HUES48 (cell line): ENCODE measurements around the gene ABI3BP.

Experiments used
- H3K27ac ChIP-seq: one replicate; pipeline ENCODE4 v1.7.0; 2013; ENCODE audit warnings: low read depth, low read length, inconsistent platforms
- H3K27me3 ChIP-seq: 2 replicates; pipeline ENCODE4 v1.6.1; 2013; ENCODE audit warnings: mild to moderate bottlenecking, low read length; ENCODE audit not compliant: control insufficient read depth, insufficient read depth
- H3K36me3 ChIP-seq: 2 replicates; pipeline ENCODE4 v1.6.1; 2013; ENCODE audit warnings: low read length; ENCODE audit not compliant: control insufficient read depth, insufficient read depth
- H3K4me1 ChIP-seq: 2 replicates; pipeline ENCODE4 v1.6.1; 2013; ENCODE audit warnings: mild to moderate bottlenecking, low read length; ENCODE audit not compliant: control insufficient read depth, insufficient read depth
- H3K4me3 ChIP-seq: 2 replicates; pipeline ENCODE4 v1.5.1; 2013; ENCODE audit warnings: mild to moderate bottlenecking, low read depth, low read length
- H3K9ac ChIP-seq: 2 replicates; pipeline ENCODE4 v1.6.1; 2013; ENCODE audit warnings: mild to moderate bottlenecking, low read depth, low read length, moderate library complexity
- H3K9me3 ChIP-seq: 2 replicates; pipeline ENCODE4 v1.6.1; 2013; ENCODE audit warnings: low read length; ENCODE audit not compliant: control insufficient read depth, insufficient read depth

ABI3BP gene

GRCh38 chr3:100759159-100759558 is 234.1 kb downstream of the ABI3BP start:
- Histone ChIP-seq H3K9ac (no peak overlapping the region), H3K4me1 (peaks cover 37% of the 10 kb centered on the region), H3K9me3 (no peaks in the 10 kb centered on the region), H3K36me3 (no peaks in the 10 kb centered on the region), H3K4me3 (no peak overlapping the region), H3K27me3 (no peaks in the 10 kb centered on the region), H3K27ac (no peak overlapping the region)

GRCh38 chr3:100756441-100756840 is 236.8 kb downstream of the ABI3BP start:
- Histone ChIP-seq H3K36me3 (0 out of 2 replicates have a peak, but pooled peaks cover 1% of the 10 kb centered on the region), H3K9me3 (no peaks in the 10 kb centered on the region), H3K9ac (no peak overlapping the region), H3K4me3 (no peak overlapping the region), H3K27ac (no peak overlapping the region), H3K27me3 (no peaks in the 10 kb centered on the region), H3K4me1 (peaks cover 51% of the 10 kb centered on the region)

- Histone ChIP-seq H3K27ac (no peak overlapping the region), H3K4me1 (peaks cover 50% of the 10 kb centered on the region), H3K4me3 (no peak overlapping the region), H3K36me3 (peaks cover 18% of the 10 kb centered on the region), H3K27me3 (no peaks in the 10 kb centered on the region), H3K9ac (no peak overlapping the region), H3K9me3 (no peaks in the 10 kb centered on the region)
Measured at GRCh38 chr3:100754563-100755334, 238.5 kb downstream of the ABI3BP start.

- H3K27me3 ChIP-seq: no peaks in the 10 kb centered on the region
- H3K9me3 ChIP-seq: no peaks in the 10 kb centered on the region
- no peak overlapping the region for H3K9ac ChIP-seq
- 0 out of 2 replicates have a peak overlapping the region, but pooled peaks have one; percentile 4 for H3K4me3 ChIP-seq
- peaks cover 46% of the 10 kb centered on the region for H3K4me1 ChIP-seq
- peak overlapping the region; percentile 31 for H3K27ac ChIP-seq
- peaks cover 27% of the 10 kb centered on the region for H3K36me3 ChIP-seq
Measured at GRCh38 chr3:100753846-100754245, 239.4 kb downstream of the ABI3BP start.

- peaks cover 75% of the 10 kb centered on the region for H3K36me3 ChIP-seq
- no peak overlapping the region for H3K9ac ChIP-seq
- H3K27me3 ChIP-seq: no peaks in the 10 kb centered on the region
- no peaks in the 10 kb centered on the region for H3K9me3 ChIP-seq
- H3K4me3 ChIP-seq: no peak overlapping the region
- H3K4me1 ChIP-seq: peaks cover 17% of the 10 kb centered on the region
- no peak overlapping the region for H3K27ac ChIP-seq
Measured at GRCh38 chr3:100748967-100749366, 244.3 kb downstream of the ABI3BP start.

- Histone ChIP-seq H3K9me3 (no peaks in the 10 kb centered on the region), H3K27me3 (no peaks in the 10 kb centered on the region), H3K9ac (no peak overlapping the region), H3K4me1 (peaks cover 11% of the 10 kb centered on the region), H3K27ac (no peak overlapping the region), H3K36me3 (peaks cover 79% of the 10 kb centered on the region), H3K4me3 (no peak overlapping the region)
Measured at GRCh38 chr3:100748220-100748619, 245.0 kb downstream of the ABI3BP start.

- Histone ChIP-seq H3K9ac (no peak overlapping the region), H3K4me1 (peaks cover 3% of the 10 kb centered on the region; the same call in 1 of the 2 replicates), H3K9me3 (no peaks in the 10 kb centered on the region), H3K27me3 (no peaks in the 10 kb centered on the region), H3K36me3 (peaks cover 96% of the 10 kb centered on the region), H3K4me3 (no peak overlapping the region), H3K27ac (no peak overlapping the region)
Measured at GRCh38 chr3:100746092-100746491, 247.1 kb downstream of the ABI3BP start.

- H3K36me3 ChIP-seq: peaks cover 96% of the 10 kb centered on the region
- H3K4me1 ChIP-seq: peaks cover 3% of the 10 kb centered on the region; the same call in 1 of the 2 replicates
- no peak overlapping the region for H3K4me3 ChIP-seq
Measured at GRCh38 chr3:100745617-100746016, 247.6 kb downstream of the ABI3BP start.

GRCh38 chr3:100744671-100745070 is 248.6 kb downstream of the ABI3BP start:
- H3K9ac ChIP-seq: no peak overlapping the region
- H3K4me3 ChIP-seq: no peak overlapping the region
- peaks cover 3% of the 10 kb centered on the region; the same call in 1 of the 2 replicates for H3K4me1 ChIP-seq
- no peaks in the 10 kb centered on the region for H3K9me3 ChIP-seq
- H3K36me3 ChIP-seq: peaks cover 96% of the 10 kb centered on the region
- no peaks in the 10 kb centered on the region for H3K27me3 ChIP-seq
- no peak overlapping the region for H3K27ac ChIP-seq

More at GRCh38 chr3:100745617-100746016, 247.6 kb downstream of the ABI3BP start:
- Histone ChIP-seq H3K9me3 (no peaks in the 10 kb centered on the region), H3K27me3 (no peaks in the 10 kb centered on the region), H3K27ac (no peak overlapping the region), H3K9ac (no peak overlapping the region)

GRCh38 chr3:100743535-100743934 is 249.7 kb downstream of the ABI3BP start:
- H3K9me3 ChIP-seq: no peaks in the 10 kb centered on the region
- H3K27ac ChIP-seq: no peak overlapping the region
- H3K4me3 ChIP-seq: no peak overlapping the region
- peaks cover 3% of the 10 kb centered on the region; the same call in 1 of the 2 replicates for H3K4me1 ChIP-seq
- H3K36me3 ChIP-seq: peaks cover 96% of the 10 kb centered on the region
- no peak overlapping the region for H3K9ac ChIP-seq
- H3K27me3 ChIP-seq: no peaks in the 10 kb centered on the region

GRCh38 chr3:100740207-100740606 is 253.0 kb downstream of the ABI3BP start:
- H3K27ac ChIP-seq: no peak overlapping the region
- no peaks in the 10 kb centered on the region for H3K27me3 ChIP-seq
- no peak overlapping the region for H3K4me3 ChIP-seq
- peaks cover 24% of the 10 kb centered on the region for H3K4me1 ChIP-seq
- peaks cover 92% of the 10 kb centered on the region for H3K36me3 ChIP-seq
- H3K9ac ChIP-seq: no peak overlapping the region
- no peaks in the 10 kb centered on the region for H3K9me3 ChIP-seq
